GM12878 (cell line): Measurements from ENCODE around the gene CYSRT1. TPM values are rescaled to one million over a fixed set of nuclear protein-coding genes. Genes with fewer than 3 reads are reported as not detected.

Experiments
- ATAC-seq: fragments of 200-7000 bp; cut with Tn5 transposase; 3 replicates; pipeline ENCODE4 v1.9.1; 2020; ENCODE audit warnings: mild to moderate bottlenecking, moderate library complexity
- BruUV-seq: library from RNA; stranded (reverse); fragments of 400-500 nt; replicated peaks from 2 replicates; lab custom pipeline; 2021; lab: Mats Ljungman, UMichigan
- CTCF ChIA-PET: fragments of 300-600 bp; sonication (Branson Sonifier 250); formaldehyde crosslinking; extraction: SDS; loops from one replicate; lab custom pipeline; 2021; ENCODE audit warnings: inconsistent platforms; lab: Yijun Ruan, JAX
- POLR2A ChIA-PET: fragments of 350-600 bp; formaldehyde crosslinking; extraction: SDS; loops from one replicate; lab custom pipeline; 2021; ENCODE audit warnings: inconsistent platforms; lab: Charles Lee
- RAD21 ChIA-PET: fragments of 300-600 bp; sonication (Branson Sonifier 250); formaldehyde crosslinking; loops from one replicate; lab custom pipeline; 2023; ENCODE audit warnings: antibody characterized with exemption; ENCODE audit not compliant: unreplicated experiment; lab: Charles Lee
- SMC1A ChIA-PET: fragments of 300-600 bp; sonication (Branson Sonifier 250); formaldehyde crosslinking; loops from one replicate; lab custom pipeline; 2023; ENCODE audit not compliant: unreplicated experiment, uncharacterized antibody; lab: Charles Lee
- DNase-seq: peaks from one replicate; pipeline ENCODE4 v3.0.0-alpha.2; 2011; ENCODE audit warnings: low read depth, low spot score
- FAIRE-seq: peaks from 3 replicates; lab custom pipeline; 2011; peaks lifted over from hg19 to GRCh38; lab: Jason Lieb, UNC
- H2AFZ ChIP-seq: 2 replicates; pipeline ENCODE4 v1.6.0; 2011; ENCODE audit warnings: low read depth, low read length, control low read depth; ENCODE audit not compliant: control insufficient read depth
- H3K27ac ChIP-seq: 2 replicates; pipeline ENCODE4 v1.5.1; 2011; ENCODE audit warnings: control low read depth; ENCODE audit not compliant: control insufficient read depth, insufficient read depth
- H3K27me3 ChIP-seq, 2 experiments: replicated peaks in 1 of 2; 2 replicates each; pipeline versions ENCODE4 v1.6.0 to v1.6.1; 2011; ENCODE audit warnings: low read length in 1 of 2; ENCODE audit not compliant: control insufficient read depth in 2 of 2, insufficient read depth in 2 of 2
- H3K36me3 ChIP-seq, 2 experiments: 2 replicates each; pipeline ENCODE4 v1.5.1; 2011; ENCODE audit warnings: low read length in 1 of 2; ENCODE audit not compliant: control insufficient read depth in 2 of 2, insufficient read depth in 2 of 2
- H3K4me1 ChIP-seq: 2 replicates; pipeline ENCODE4 v1.6.1; 2011; ENCODE audit warnings: mild to moderate bottlenecking, low read length, moderate library complexity, mixed read lengths; ENCODE audit not compliant: control insufficient read depth, insufficient read depth
- H3K4me2 ChIP-seq: 2 replicates; pipeline ENCODE4 v1.6.0; 2011; ENCODE audit warnings: control low read depth; ENCODE audit not compliant: control insufficient read depth, insufficient read depth
- H3K4me3 ChIP-seq: fragments of 200-600 bp; sonication (generic); 2 replicates; pipeline ENCODE4 v1.5.1; 2016
- H3K79me2 ChIP-seq: 2 replicates; pipeline ENCODE4 v1.6.0; 2011; ENCODE audit warnings: low read length; ENCODE audit not compliant: control insufficient read depth, insufficient read depth
- H3K9ac ChIP-seq: 2 replicates; pipeline ENCODE4 v1.8.0; 2011; ENCODE audit warnings: low read length, control low read depth, mixed read lengths; ENCODE audit not compliant: control insufficient read depth, insufficient read depth
- H3K9me3 ChIP-seq: replicated peaks from 3 replicates; pipeline ENCODE4 v1.5.1; 2011; ENCODE audit warnings: mild to moderate bottlenecking, low read length; ENCODE audit not compliant: control insufficient read depth, insufficient read depth
- H4K20me1 ChIP-seq: 2 replicates; pipeline ENCODE4 v1.6.0; 2011; ENCODE audit not compliant: control insufficient read depth, insufficient read depth
- BHLHE40 ChIP-seq, 2 experiments: fragments of 450-650 bp in 1 of 2; IDR thresholded peaks; 2 replicates each; pipeline ENCODE4 v1.6.1; 2011 to 2017; ENCODE audit warnings: low read depth in 2 of 2, borderline replicate concordance in 1 of 2, improper control_type of control experiment in 1 of 2, low read length in 1 of 2, mild to moderate bottlenecking in 1 of 2
- CBFB ChIP-seq: IDR thresholded peaks from 2 replicates; pipeline ENCODE4 v1.6.1; 2016; ENCODE audit warnings: antibody characterized with exemption, low read depth
- EZH2 ChIP-seq: IDR thresholded peaks from 2 replicates; pipeline ENCODE4 v1.6.1; 2012; ENCODE audit warnings: low read depth, mild to moderate bottlenecking, control low read depth, inconsistent platforms, low read length, borderline replicate concordance; ENCODE audit not compliant: control insufficient read depth
- JUNB ChIP-seq: IDR thresholded peaks from 2 replicates; pipeline ENCODE4 v1.6.1; 2016; ENCODE audit warnings: antibody characterized with exemption, mild to moderate bottlenecking
- LARP7 ChIP-seq: fragments of 450-650 bp; IDR thresholded peaks from 2 replicates; pipeline ENCODE4 v1.6.1; 2017; ENCODE audit warnings: mild to moderate bottlenecking
- NR2F1 ChIP-seq: fragments of 450-650 bp; conservative IDR thresholded peaks from 2 replicates; pipeline ENCODE4 v1.6.1; 2017; ENCODE audit warnings: mild to moderate bottlenecking
- PAX8 ChIP-seq: fragments of 450-650 bp; IDR thresholded peaks from 2 replicates; pipeline ENCODE4 v1.6.1; 2017; ENCODE audit warnings: mild to moderate bottlenecking, moderate library complexity
- PBX3 ChIP-seq: IDR thresholded peaks from 2 replicates; pipeline ENCODE4 v1.6.1; 2011; ENCODE audit warnings: mild to moderate bottlenecking, low read depth, low read length, moderate library complexity; ENCODE audit not compliant: insufficient replicate concordance
- PKNOX1 ChIP-seq: fragments of 450-650 bp; IDR thresholded peaks from 2 replicates; pipeline ENCODE4 v1.6.1; 2016; ENCODE audit warnings: mild to moderate bottlenecking
- RELA ChIP-seq: fragments of 450-650 bp; IDR thresholded peaks from 2 replicates; pipeline ENCODE4 v1.8.0; 2014; ENCODE audit warnings: borderline replicate concordance; ENCODE audit not compliant: partially characterized antibody
- RFX5 ChIP-seq: IDR thresholded peaks from 2 replicates; pipeline ENCODE4 v1.6.1; 2011; ENCODE audit warnings: low read depth, low read length, improper control_type of control experiment
- SRF ChIP-seq, 2 experiments: IDR thresholded peaks; 2 replicates each; pipeline ENCODE4 v1.6.1; 2011; ENCODE audit warnings: low read depth in 2 of 2, low read length in 2 of 2, mild to moderate bottlenecking in 1 of 2, moderate library complexity in 1 of 2
- WRNIP1 ChIP-seq: IDR thresholded peaks from 2 replicates; pipeline ENCODE4 v1.6.1; 2011; ENCODE audit warnings: low read depth, low read length, improper control_type of control experiment, borderline replicate concordance
- YY1 ChIP-seq: IDR thresholded peaks from 2 replicates; pipeline ENCODE4 v1.6.1; 2011; ENCODE audit warnings: low read depth, mild to moderate bottlenecking, low read length
- ZNF207 ChIP-seq: fragments of 450-650 bp; IDR thresholded peaks from 2 replicates; pipeline ENCODE4 v1.6.1; 2014; ENCODE audit warnings: antibody characterized with exemption, mild to moderate bottlenecking, borderline replicate concordance
- ZNF217 ChIP-seq: fragments of 450-650 bp; IDR thresholded peaks from 2 replicates; pipeline ENCODE4 v1.6.1; 2017; ENCODE audit warnings: antibody characterized with exemption, mild to moderate bottlenecking
- WGBS: methylation state at CpG from one replicate; pipeline ENCODE4 v1.1.6; 2016; ENCODE audit warnings: low lambda C conversion rate; ENCODE audit not compliant: insufficient replicate concordance, insufficient coverage; ENCODE audit errors: missing lambda C conversion rate; 5-methylcytosine and 5-hydroxymethylcytosine counted together
- in situ Hi-C: fragments of 300-500 bp; cut with MboI; formaldehyde crosslinking; loops from 9 replicates; pipeline ENCODE4 v1.14.3; 2018; ENCODE audit warnings: mixed read lengths
- intact Hi-C: fragments of 100-400 bp; cut with micrococcal nuclease; formaldehyde crosslinking; loops from one replicate; pipeline ENCODE4 v1.14.2; 2022; ENCODE audit not compliant: unreplicated experiment
- polyA plus RNA-seq, 11 experiments: library from polyadenylated mRNA; depleted of rRNA in 4 of 11; unstranded in 6 of 11; stranded (reverse) in 5 of 11; fragments of >200 nt; fragmentation: Nextera tagmentation in 4 of 11; fragmentation: Illumina TruSeq in 1 of 11; extraction: Ambion mirVana in 4 of 11; extraction: Trizol in 1 of 11; gene quantifications; 1 replicate in 1 of 11; 2 replicates in 10 of 11; pipeline versions ENCODE4 v1.2.1 to v1.2.3, GENCODE V29; 2011 to 2016; ENCODE audit warnings: inconsistent platforms in 2 of 11, missing spikeins in 2 of 11, low read depth in 1 of 11
- total RNA-seq, 4 experiments: library from RNA; depleted of rRNA in 3 of 4; stranded (reverse); fragments of >200 nt in 3 of 4; fragmentation: Illumina TruSeq in 1 of 4; extraction: Trizol in 1 of 4; gene quantifications; 2 replicates each; pipeline versions ENCODE4 v1.2.1 to v1.2.3, GENCODE V29; 2013 to 2021

Gene CYSRT1
- total and polyA plus RNA-seq, 10 of the 15 experiments (the other 5 are each of a cell fraction or from before 2014, with no cell fraction given): 0.24 to 3.6 (median 0.97) TPM; not detected in 1

- DNase-seq: no peak
- 6% methylated on average over 23 of the region's 23 CpGs for WGBS
- Histone ChIP-seq H3K27ac (peak overlapping the region; percentile 62), H3K4me2 (peak overlapping the region; percentile 86), H3K9ac (peak overlapping the region; percentile 78), H2AFZ (peak overlapping the region; percentile 74), H3K4me3 (peak overlapping the region; percentile 77), H3K9me3 (no peaks in the 10 kb centered on the region), H3K4me1 (peaks cover 36% of the 10 kb centered on the region), H4K20me1 (no peaks in the 10 kb centered on the region), H3K36me3 (no peaks in the 10 kb centered on the region), H3K79me2 (peaks cover 34% of the 10 kb centered on the region), H3K27me3 (no peaks in the 10 kb centered on the region)
- RAD21 ChIA-PET: interaction anchor here (0.7 to 1.5 kb wide), 12 partner anchors 13 to 113 kb away, joined by 3 to 9 read pairs (median 4); partner anchors contain the start of genes ANAPC2, RNF208, SSNA1 and TUBB4B
- intact Hi-C loops (loop anchor here (2.0 kb wide), 2 partner anchors 21 to 79 kb away; partner anchors contain the start of gene RNF208), in situ Hi-C loops (no loop called here)
- SMC1A ChIA-PET: interaction anchor here (0.6 to 4.6 kb wide), 6 partner anchors 12 to 253 kb away, joined by 3 to 18 read pairs (median 4); partner anchors contain the start of genes CYSRT1 and RNF208
- TF ChIP-seq NR2F1: no peak
- no peak for TF ChIP-seq BHLHE40 (IDR thresholded peaks at IDR 0.05; ENCODE audit: borderline replicate concordance in 1 of 2, low read depth in 2 of 2, low read length in 1 of 2)
- peak; percentile 54 for TF ChIP-seq LARP7
- TF ChIP-seq PBX3: no peak
- TF ChIP-seq CBFB: peak; percentile 11; the same call in 1 of the 2 replicates
- no peak for TF ChIP-seq YY1
- TF ChIP-seq RFX5: no peak
- TF ChIP-seq SRF (IDR thresholded peaks at IDR 0.05; ENCODE audit: low read depth in 2 of 2, low read length in 2 of 2): no peak
- no peak for TF ChIP-seq JUNB
- TF ChIP-seq WRNIP1: no peak
- TF ChIP-seq ZNF217: no peak
- no peak for TF ChIP-seq EZH2
- no peak for TF ChIP-seq PAX8
- no peak for TF ChIP-seq RELA
- no peak for TF ChIP-seq ZNF207
- no peak for TF ChIP-seq PKNOX1
- no peak for FAIRE-seq
- POLR2A ChIA-PET: interaction anchor here (0.6 to 8.0 kb wide), 17 partner anchors 12 to 226 kb away, joined by 3 to 68 read pairs (median 5); partner anchors contain the start of genes CYSRT1, MAN1B1, RNF208 and TOR4A
- no TSS peak for BruUV-seq
- CTCF ChIA-PET: interaction anchor here (0.6 to 1.9 kb wide), 11 partner anchors 12 to 76 kb away, joined by 3 to 11 read pairs (median 3); partner anchors contain the start of genes ANAPC2, RNF224 and SSNA1
- no peak for ATAC-seq
These were observed 23.6 kb upstream of the CYSRT1 start for GRCh38 chr9:137201205-137201868.
